Activated gamma-delta T cell treated with anti-CD3 and anti-CD28 coated beads, Interleukin-2, amount 50 U/mL, for 16 hours (primary cell): ENCODE data around the gene FARP1.
"Not testable (repeated sequence)": the region's sequence is repeated elsewhere in the genome, so short reads cannot be mapped to it uniquely, and the experiment has no call there.

ENCODE experiments used
- DNase-seq: peaks from one replicate; pipeline ENCODE4 v3.0.0-alpha.2; 2020; ENCODE audit warnings: low read depth

The FARP1 gene

DNA sequence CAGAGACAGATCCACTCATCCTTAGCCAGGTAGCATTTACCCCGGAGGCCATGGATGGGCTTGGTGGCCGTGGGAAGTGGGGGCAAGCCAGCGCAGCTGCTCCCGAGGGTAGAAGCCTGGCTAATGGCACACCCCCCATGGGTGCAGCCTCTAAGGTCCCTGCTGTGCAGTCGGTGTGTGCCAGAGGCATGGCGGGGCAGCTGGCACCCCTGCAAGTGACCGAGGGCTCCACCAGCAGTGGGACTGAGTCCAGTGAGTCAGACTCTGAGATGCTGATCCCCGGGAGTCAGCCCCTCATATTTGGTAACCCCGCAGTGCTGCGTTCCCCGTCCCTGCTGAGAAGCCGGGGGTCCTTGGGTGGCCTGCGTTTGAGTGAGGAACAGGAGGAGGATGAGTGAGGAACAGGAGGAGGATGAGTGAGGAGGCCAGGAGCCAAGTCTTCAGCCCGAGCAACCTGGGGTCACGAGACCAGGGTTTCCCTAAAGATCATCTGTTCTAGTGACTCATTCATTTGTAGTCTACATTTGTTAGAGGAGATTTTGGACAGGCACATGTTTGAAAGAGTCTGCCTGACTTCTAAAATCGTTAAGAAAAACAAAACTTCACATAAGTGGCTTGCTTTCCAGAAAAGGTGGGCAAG is 253.3 kb downstream of the FARP1 start:
- DNase-seq: no peak

DNA sequence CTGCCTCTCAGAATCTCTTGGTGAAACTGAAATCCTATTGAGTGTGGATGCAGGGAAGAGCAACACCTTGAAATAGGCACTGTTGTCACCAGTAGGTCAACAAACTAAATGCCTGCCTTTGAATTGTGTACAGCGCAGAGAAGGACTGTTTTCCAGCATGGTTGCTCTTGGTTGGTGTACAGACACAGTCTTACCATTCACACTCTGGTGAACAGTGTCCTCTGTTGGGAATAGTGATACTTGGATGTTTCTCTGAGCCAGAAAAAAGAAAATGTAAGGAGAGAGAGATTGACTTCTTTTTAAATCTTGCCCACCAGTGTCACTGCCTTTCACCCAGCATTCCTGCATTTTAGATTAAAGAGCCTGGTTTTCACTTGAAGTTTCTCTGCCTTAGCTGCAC is 254.3 kb downstream of the FARP1 start:
- DNase-seq: no peak

DNA sequence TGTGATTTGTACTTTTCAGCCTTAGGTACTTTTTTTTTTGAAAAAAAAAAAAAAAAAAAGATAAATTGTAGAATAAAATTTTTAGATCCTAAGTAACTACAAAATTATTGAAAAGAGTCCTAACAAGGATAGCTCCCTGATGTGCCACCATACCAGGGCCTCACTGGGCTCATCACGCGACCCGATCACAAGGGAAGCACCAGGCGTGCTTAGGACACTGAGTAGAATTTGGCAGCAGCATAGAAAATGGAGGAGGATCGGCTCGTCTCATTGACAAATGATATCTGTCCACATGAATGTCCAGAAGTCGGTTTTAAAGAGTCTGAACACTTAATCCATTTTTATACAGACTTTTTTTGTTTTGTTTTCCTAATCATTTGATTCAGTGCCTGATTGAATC is 255.0 kb downstream of the FARP1 start:
- no peak for DNase-seq

DNA sequence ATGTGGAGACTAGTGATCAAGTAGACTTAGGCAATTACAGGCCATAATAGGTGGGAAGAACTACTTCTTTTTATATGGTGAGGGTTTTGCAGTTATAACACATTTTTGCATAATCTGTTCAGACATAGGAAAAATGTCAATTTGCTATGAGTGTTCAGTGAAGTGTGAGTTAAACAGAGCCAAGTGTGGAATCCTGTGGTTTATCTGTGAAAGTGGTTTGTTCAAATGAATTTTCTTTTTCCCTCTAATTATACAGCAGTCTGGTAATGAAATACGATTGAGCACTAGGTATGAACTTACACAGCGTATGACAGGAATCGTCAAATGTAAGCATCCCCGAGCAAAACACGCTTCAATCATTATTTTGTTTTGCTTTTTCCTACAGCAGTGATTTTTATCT is 255.7 kb downstream of the FARP1 start:
- DNase-seq: no peak

DNA sequence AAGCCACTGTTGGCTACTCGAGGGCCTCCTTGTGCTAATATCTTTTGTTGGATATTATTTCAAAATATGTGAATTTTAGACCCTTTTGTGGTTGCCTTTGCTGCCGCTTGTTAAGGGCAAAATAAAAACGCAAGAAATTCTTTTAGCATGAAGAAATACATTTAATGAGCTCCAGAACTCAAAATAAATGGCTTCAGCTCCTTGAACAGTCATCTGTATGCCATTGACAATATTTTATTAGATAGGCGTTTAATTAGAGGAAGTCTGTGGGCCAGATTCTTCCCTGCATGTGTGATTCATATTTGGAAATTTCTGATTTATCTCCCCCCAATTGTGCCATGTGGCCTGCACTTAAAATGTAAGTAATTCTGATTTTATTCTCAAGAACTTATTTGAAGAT is 256.9 kb downstream of the FARP1 start:
- no peak for DNase-seq

DNA sequence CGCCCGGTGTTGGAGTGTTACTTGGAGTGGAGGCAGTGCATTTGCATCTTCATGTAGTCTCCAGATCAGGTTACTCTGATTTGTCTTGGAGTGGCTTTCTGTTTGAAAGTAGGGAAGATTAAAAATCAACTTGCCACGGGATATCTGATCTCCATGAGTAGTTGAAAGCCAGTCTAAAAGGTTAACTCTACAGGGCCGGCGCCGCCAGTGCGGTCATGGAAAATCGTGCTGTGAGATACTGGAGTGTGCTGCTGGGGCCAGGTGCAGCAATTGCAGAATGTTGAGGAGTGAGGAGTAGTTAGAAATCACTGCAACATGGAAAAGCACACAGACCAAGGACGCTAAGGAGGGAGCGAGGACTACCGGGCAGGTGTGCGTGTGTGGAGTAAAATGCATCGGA is 259.0 kb downstream of the FARP1 start:
- no peak for DNase-seq

DNA sequence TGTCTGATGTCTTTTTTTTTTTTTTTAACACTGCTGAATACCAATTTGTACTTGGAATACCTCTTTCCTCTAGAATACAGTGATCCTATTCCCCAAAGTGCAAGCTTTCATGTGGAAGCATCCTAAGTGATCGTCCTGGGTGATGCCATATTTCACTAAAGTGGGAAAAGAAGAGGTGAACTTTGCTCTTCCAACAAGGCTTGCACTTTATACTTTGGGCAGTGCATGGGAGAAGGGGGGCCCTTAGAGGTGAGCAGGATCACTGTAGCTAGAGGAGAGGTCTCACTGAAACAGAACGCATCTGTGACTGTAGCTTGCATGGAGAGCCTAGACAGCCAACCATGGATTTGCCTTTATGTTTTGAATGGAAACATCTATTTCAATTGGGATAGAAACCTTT is 260.2 kb downstream of the FARP1 start:
- DNase-seq: no peak

DNA sequence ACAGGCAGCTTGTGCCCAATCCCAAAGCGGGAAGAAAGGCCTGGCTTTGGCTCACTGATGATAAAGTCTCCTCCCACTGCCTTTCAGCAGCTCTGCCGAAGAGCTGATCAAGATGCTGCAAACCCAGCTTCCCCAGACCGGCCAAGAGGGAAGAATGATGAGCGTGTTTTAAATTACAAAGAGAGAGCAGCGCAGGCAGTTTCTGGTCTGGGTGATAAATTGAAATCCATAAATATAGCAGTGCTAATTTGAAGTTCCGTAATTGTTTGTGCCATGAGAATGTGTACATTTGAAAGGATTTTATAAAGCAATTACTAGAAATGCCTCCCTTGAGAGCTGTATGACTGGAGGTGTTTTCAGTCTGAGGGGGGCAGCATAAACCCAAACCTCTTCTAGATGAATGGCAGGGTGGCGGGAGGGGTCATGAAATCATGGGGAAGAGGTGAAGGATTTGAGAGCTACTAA is 262.2 kb downstream of the FARP1 start:
- no peak for DNase-seq

DNA sequence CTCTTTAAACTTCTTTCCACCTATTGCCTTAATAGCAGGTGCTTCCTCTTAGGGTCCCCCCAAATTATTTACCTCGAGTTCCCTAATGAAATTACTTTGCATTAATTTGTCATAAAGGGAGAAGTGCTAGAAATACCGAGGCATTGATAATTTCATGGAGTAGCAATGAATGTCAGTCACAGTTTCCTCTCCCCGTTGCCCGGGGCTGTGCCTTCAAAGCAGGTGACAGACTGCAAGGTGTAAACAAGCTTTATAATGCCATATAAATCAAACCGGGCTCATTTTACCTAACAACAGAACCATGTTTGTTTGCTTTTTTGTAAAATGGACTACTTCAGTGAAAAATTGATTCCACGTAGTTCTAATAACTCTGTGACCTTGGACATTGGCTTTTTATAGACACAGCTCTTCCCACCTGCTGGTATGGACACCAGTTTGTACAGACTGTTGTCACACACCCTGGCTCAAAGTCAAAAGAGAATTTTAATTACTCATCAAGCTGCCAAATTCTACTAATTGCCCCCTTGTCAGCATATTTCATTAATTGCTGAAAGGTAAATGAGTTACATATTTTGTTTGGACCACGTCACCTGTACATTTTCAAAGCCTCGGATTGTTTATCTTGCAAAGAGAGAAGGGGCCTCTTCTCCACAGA is 262.9 kb downstream of the FARP1 start:
- no peak for DNase-seq

DNA sequence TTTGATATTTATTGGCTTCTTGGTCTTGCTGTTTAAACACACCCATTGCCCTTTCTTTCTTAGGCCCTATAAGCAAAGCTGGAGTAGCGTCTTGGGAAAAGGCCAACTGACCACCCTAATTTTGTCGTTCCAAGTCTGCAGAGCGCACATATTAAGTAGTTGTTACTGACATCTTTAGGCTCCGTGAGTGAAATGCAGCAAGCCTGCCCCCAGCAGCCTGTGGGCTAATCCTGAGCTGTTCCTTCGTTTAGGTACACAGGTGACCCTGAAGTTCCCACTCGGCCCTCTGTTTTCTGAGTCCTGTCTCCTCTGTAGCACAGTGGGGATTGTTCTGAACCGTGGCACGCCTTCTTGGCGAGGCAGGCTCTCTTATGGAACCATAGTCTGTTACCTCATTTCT is 263.5 kb downstream of the FARP1 start:
- no peak for DNase-seq

DNA sequence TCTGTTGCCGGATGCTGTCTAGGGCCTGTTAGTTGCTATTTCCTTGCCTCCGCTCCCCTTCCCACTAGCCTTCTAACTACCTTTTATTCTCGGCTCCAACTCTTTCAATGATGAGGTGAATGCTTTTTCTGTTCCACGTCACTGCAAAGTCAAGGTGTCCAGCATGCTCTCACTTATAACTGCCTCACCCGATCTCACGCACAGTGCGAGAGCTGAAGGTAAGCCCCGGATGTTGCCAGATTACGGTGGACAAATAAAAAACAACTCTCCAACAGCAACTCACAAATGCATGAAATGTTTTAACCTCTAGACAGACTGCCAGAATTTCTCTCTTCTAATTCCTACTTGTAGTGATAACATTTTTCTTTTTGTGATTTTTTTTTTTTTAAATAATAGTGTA is 264.1 kb downstream of the FARP1 start:
- no peak for DNase-seq

DNA sequence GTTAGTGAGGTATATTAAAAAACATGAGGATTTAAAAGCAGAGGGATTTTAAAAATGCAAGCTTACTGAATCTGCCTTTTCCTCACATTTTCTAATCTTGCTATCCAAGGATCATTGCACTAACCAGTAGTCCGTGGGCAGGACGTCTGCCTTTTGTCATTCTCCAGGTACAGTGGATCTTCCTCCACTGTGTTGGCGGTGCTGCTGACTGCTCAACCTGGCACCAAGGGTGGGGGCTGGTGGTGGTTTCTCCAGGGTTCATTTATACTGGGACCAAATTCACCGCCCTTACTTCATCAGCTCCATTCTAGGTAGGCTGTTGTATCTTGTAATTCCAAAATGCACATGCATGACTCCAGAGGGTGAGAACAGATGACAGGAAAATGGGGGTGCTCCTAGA is 264.7 kb downstream of the FARP1 start:
- DNase-seq: no peak

DNA sequence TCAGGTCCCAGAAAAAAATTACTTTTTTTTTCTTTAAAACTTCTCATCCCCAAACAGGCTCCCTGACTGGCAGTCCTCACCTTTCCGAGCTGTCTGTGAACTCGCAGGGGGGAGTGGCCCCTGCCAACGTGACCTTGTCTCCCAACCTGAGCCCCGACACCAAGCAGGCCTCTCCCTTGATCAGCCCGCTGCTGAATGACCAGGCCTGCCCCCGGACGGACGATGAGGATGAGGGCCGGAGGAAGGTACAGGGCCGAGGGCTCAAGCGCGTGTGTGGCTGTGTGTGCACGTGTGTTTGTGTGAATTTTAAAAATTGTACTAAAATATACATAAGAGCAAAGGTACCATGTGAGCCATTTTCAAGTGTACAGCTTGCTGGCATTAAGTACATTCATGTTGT is 266.4 kb downstream of the FARP1 start:
- no peak for DNase-seq

DNA sequence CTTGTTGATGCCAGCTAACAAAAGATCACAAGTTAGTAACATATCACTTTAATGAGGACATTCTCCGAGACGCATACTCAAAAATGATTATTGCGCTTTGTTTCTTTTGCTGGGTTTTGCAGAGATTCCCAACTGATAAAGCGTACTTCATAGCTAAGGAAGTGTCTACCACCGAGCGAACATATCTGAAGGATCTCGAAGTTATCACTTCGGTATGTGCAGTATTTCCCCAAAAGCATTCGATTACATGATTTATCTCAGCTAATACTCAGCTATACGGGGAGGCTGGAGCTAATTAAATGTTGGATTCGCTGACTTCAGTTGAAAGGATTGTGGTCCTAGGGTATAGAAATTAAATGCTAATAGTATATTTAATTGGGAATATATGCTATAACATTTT is 267.7 kb downstream of the FARP1 start:
- no peak for DNase-seq

DNA sequence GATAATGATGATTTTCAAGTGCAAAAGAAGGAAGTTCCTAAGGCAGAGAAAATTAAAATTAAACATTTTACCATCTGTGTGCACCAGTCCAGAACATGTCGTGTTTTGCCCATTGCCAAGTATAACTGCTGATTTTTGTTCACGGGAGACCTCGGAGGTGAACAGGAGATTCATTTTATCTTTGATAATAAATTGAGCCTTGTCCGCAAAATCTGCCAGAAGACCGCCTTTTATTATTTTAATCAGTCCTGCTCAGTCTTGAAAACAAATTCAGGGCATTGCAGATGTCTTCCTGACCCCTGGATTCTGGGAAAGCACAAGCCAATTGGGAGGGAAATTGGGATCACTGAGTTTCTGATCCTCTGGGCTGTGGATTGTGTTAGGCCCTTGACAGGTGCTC is 268.1 kb downstream of the FARP1 start:
- no peak for DNase-seq

DNA sequence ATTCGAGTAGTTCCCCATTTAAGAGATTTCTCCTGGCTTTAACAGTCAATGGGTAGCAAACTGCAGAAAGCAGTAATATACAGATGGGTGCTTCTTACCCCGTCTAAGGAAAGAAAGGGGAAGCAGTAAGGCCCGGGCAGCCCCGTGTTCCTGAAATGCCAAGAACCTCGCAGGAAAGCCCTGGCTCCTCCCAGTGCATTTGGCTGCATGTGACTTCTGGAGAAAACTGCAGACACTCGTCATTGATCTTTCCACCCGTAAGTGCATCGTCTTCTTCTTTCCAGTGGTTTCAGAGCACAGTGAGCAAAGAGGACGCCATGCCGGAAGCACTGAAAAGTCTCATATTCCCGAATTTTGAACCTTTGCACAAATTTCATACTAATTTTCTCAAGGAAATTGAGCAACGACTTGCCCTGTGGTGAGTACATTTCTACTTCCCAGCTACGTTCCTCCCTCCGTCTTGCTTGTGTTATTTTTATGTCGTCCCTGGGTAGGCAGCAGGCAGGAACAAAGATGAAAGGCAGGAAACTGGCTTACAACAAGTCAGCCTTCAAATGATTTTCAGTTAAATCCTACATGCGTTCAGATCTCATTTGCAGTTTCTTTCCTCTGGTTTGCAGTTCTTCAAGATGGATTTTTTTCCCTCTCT is 268.8 kb downstream of the FARP1 start:
- no peak for DNase-seq

DNA sequence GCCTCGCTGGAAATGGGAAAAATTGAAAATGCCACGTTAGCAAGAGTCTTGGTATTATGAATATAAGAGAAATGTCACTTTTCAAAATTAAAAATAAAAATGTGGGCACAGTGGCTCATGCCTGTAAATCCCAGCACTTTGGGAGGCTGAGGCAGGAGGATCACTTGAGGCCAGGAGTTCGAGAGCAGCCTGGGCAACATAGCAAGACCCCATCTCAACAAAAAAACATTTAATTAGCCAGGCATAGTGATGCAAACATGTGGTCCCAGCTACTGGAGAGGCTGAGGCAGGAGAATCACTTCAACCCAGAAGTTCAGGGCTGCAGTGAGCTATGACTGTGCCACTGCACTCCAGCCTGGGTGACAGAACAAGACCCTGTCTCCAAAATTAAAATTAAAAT is 270.4 kb downstream of the FARP1 start:
- DNase-seq: not testable (repeated sequence)

DNA sequence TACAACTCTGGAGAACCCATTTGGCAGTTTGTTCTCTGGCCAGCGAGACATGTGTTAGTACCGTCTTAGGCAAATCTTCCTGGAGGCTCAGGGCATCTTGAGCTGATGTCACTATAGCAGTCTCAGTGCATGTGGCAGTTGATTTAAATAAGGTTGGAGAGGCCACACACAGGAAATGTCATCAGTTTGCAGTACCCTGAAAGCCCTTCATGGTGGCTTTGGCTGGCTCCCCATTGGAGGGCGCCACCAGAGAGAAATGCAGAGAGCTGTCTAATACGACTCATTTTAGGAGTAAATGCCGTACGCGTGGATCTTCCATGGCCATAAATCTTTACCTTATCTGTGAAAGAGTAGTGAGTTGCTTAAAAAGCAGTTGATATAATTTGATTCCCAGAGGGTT is 270.9 kb downstream of the FARP1 start:
- no peak for DNase-seq

DNA sequence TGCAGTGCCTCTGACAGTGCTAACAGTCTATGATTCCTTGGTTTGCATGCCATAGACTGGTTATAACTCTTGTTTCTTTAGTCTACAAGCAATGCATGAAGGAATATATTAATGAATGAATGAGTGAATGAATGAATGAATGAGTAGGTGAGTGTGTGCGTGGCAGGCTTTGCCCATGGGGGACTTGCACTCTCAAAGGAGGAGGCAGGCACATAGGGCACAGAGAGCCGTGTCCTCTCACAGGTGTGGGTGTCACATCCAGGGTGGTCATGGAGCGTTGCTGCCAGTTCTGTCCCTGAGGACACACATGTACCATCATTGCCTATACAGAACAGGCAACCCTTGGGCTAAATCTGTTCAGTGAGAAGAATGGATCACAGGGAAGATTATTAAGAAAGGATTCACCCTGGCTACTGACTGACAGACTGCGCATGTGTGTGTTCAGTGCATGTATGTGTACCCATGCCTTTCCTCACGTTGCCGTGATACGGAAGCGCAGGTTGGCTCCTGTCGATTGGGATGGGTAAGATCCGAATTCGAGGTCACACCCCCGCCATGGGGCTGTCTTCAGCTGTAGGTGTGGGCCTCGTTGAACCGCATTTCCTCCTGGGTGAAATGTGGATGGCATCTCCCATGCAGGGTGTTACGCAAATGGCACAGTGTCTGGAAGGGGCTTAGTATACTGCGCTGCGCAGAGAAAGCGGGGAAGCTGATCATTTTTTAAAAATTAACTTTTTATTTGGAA is 272.6 kb downstream of the FARP1 start:
- DNase-seq: no peak

DNA sequence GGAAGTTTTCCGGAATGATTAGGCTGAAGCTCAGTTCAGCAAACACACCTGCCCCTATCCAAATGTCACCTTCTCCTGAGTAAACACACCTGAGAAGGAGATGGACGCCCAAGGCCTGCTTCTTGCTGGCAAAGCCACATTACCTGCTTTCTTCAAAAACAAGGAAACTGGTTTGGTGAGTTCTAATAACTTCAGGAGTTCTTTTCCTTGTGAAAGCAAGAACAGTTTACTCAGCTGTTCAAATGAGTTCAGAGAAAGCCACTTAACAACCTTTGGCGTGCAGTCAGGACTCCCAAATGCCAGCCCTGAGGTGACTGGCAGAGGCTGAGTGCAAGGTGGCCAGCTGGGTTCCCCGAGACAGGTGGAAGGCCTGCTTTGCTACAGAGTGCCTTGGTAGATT is 273.5 kb downstream of the FARP1 start:
- no peak for DNase-seq

DNA sequence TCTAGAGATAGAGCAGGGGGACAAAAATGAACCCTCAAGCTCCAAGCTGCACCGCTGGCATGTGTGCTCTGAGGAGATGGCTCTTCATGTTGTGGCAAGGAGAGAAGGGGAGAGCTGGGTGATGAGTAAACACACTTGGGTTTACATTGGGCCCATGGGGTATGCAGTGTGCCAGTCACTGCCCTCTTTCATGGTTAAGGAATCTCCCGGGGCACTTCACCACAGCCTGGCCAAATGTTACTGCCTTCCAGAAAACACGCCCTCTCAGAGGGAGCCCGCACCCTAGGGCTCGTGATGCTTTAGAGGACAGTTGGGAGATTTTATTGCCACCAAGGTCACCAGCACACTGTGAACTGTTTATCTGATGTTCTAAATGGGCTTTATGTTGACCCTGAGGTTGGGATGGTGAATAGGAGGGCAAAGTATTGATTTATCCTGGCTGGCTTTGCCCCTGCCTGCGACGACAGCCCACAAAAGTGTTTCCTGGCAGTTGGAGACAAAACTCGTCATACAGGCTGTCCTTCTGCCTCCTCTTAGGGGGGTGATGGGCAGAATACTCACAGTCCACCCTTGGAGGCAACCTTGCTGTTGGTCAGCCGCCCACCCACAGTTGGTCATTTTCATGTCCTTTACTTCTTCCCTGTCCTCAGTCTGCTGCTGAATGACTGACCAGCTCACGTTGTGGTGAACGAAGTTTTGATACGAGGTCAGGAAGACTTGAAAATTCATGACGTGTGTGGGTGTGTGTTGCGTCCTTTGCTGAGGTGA is 277.1 kb downstream of the FARP1 start:
- DNase-seq: no peak

DNA sequence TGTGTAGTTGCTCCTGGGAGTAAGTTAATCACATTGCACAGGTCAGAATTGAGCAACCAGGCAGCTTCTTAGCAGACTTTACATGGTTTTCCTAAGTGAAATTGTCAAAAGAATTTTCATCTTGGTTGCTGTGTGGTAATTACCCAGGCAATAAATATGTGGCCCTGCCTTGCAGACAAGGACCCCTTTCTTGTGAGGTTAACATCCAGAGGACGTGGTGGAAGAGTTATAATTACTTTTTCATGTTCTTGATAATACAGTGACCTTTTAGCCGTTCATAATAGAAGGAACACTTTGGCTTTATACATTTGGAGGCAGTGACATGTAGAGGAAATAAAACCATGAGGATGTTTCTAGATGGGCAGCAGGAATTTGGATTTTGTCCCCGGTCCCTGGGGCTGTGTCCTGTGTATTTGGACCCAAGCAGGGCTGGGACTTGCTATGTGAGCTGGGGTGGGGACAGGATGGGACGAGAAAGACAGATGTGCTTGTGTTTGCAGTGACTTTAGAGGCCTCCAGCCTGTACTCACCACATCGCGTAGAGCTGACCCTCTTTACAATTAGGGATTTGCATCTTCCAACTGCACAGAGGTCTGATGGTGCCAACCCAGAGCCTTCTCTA is 277.8 kb downstream of the FARP1 start:
- no peak for DNase-seq
